GM13976 (cell line): ENCODE measurements around the gene HMG20B.

ENCODE experiments used
- DNase-seq: peaks from one replicate; pipeline ENCODE4 v3.0.0; 2012; ENCODE audit warnings: low spot score
- CTCF ChIP-seq: IDR thresholded peaks from 2 replicates; pipeline ENCODE4 v1.5.1; 2012; ENCODE audit warnings: borderline replicate concordance, mild to moderate bottlenecking; ENCODE audit not compliant: insufficient read depth; ENCODE audit errors: extremely low read depth, missing control alignments, control extremely low read depth
- in situ Hi-C: fragments of 300-500 bp; cut with MboI; formaldehyde crosslinking; loops from one replicate; pipeline ENCODE4 v1.12.0; 2022; ENCODE audit warnings: low sequenced_read_pairs, mixed read lengths, inconsistent platforms; ENCODE audit not compliant: unreplicated experiment

Gene HMG20B

GRCh38 chr19:3608079-3608641 lies 35.4 kb downstream of the HMG20B start:
- TF ChIP-seq CTCF: no peak
- DNase-seq: no peak
- in situ Hi-C loops: no loop called here

- no peak for TF ChIP-seq CTCF
- in situ Hi-C loops: no loop called here
- DNase-seq: no peak
These were observed 36.1 kb downstream of the HMG20B start for GRCh38 chr19:3608750-3609322.

- no peak for TF ChIP-seq CTCF
- no peak for DNase-seq
- in situ Hi-C loops: no loop called here
These were observed 37.3 kb downstream of the HMG20B start for GRCh38 chr19:3609779-3610719.

- TF ChIP-seq CTCF: no peak
These were observed 38.3 kb downstream of the HMG20B start for GRCh38 chr19:3610745-3611717.

GRCh38 chr19:3611841-3612240 lies 39.1 kb downstream of the HMG20B start:
- no peak for DNase-seq
- no peak for TF ChIP-seq CTCF
- in situ Hi-C loops: no loop called here

More at GRCh38 chr19:3610745-3611717, 38.3 kb downstream of the HMG20B start:
- no peak for DNase-seq
- in situ Hi-C loops: no loop called here

- no peak for TF ChIP-seq CTCF
- in situ Hi-C loops: no loop called here
- no peak for DNase-seq
These were observed 39.6 kb downstream of the HMG20B start for GRCh38 chr19:3612330-3612729.
